Stomach (tissue), 9 donors: Measurements from ENCODE around the gene VAV2. TPM values are rescaled to one million over a fixed set of nuclear protein-coding genes. Genes with fewer than 3 reads are reported as not detected.

Experiments used
- DNase-seq, 2 donors: peaks; one replicate each; pipeline versions ENCODE4 v3.0.0 to v3.0.0-alpha.2; 2013 to 2019
- H3K27ac ChIP-seq, 5 donors: fragments of 200-600 bp in 4 of 5; sonication (generic) in 4 of 5; one replicate each; pipeline ENCODE4 v1.5.1; 2013 to 2019; ENCODE audit warnings: mild to moderate bottlenecking in 1 of 5, moderate library complexity in 1 of 5
- H3K27me3 ChIP-seq, 3 donors: fragments of 200-600 bp; sonication (generic); one replicate each; pipeline ENCODE4 v1.5.1; 2017 to 2019; ENCODE audit warnings: mixed run types in 1 of 3
- H3K36me3 ChIP-seq, 4 donors: fragments of 200-600 bp; sonication (generic); 1 replicate in 3 of 4; 2 replicates in 1 of 4; pipeline ENCODE4 v1.5.1; 2016 to 2019
- H3K4me1 ChIP-seq, 4 donors: fragments of 200-600 bp; sonication (generic); one replicate each; pipeline ENCODE4 v1.5.1; 2016 to 2019
- H3K4me3 ChIP-seq, 4 donors: fragments of 200-600 bp; sonication (generic) in 3 of 4; one replicate each; pipeline ENCODE4 v1.5.1; 2016 to 2019; ENCODE audit warnings: mild to moderate bottlenecking in 1 of 4
- H3K9me3 ChIP-seq, 4 donors: fragments of 200-600 bp; sonication (generic); one replicate each; pipeline ENCODE4 v1.5.1; 2016 to 2019
- CTCF ChIP-seq, 7 experiments: fragments of 450-650 bp in 4 of 7; fragments of 200-600 bp in 3 of 7; sonication (generic) in 3 of 7; IDR thresholded peaks; one replicate each; pipeline ENCODE4 v1.5.1; 2016 to 2019; ENCODE audit warnings: antibody characterized with exemption in 7 of 7, control low read depth in 2 of 7, mild to moderate bottlenecking in 1 of 7
- EP300 ChIP-seq: sonication (generic); formaldehyde crosslinking; IDR thresholded peaks from one replicate; pipeline ENCODE4 v1.6.1; 2017; ENCODE audit warnings: antibody characterized with exemption
- POLR2A ChIP-seq, 4 donors: fragments of 450-650 bp; IDR thresholded peaks; one replicate each; pipeline ENCODE4 v1.6.1; 2016; ENCODE audit warnings: antibody characterized with exemption in 4 of 4, control low read depth in 2 of 4, mild to moderate bottlenecking in 1 of 4, moderate library complexity in 1 of 4
- POLR2AphosphoS5 ChIP-seq, 3 donors: sonication (generic); formaldehyde crosslinking; IDR thresholded peaks; one replicate each; pipeline ENCODE4 v1.6.1; 2016; ENCODE audit warnings: antibody characterized with exemption in 3 of 3
- WGBS, 5 donors: extraction: QIAGEN DNeasy Blood & Tissue Kit in 3 of 5; methylation state at CpG; one replicate each; pipeline versions ENCODE4 v1.1.5 to v1.1.7; 2013 to 2018; 5-methylcytosine and 5-hydroxymethylcytosine counted together
- intact Hi-C: fragments of 100-400 bp; cut with DNase I; formaldehyde crosslinking; loops from one replicate; pipeline ENCODE4 v1.15.1; 2023; ENCODE audit warnings: low total_unique reads
- polyA plus RNA-seq, 3 donors: library from polyadenylated mRNA; stranded (reverse); fragments of 200-250 nt; gene quantifications; one replicate each; pipeline ENCODE4 v1.2.3, GENCODE V29; 2013
- total RNA-seq, 5 donors: library from RNA; depleted of rRNA; stranded (reverse); fragments of >200 nt; gene quantifications; one replicate each; pipeline versions ENCODE4 v1.1.0 to v1.2.3, GENCODE V29; 2014 to 2016
- donor health status: healthy with polysubstance abuse.
- donor health status: Bipolar disorder and iron deficiency.
- donor health status: healthy.

VAV2 gene
- total and polyA plus RNA-seq, 8 donors: 4.1 to 14.2 (median 7.0) TPM

GRCh38 chr9:133956520-133957076, 35.5 kb downstream of the VAV2 start:
- peak overlapping the region in 3 of 5 donors; percentile 27 to 40 (median 36) for H3K27ac ChIP-seq
- no peaks in the 10 kb centered on the region for H3K36me3 ChIP-seq
- no peaks in the 10 kb centered on the region for H3K27me3 ChIP-seq
- H3K4me1 ChIP-seq: peaks cover 26 to 57% (median 46%) of the 10 kb centered on the region in 4 donors
- peak overlapping the region in 1 of 4 donors; percentile 34 for H3K4me3 ChIP-seq
- WGBS, 5 donors: 21 to 32% (median 23%) methylated on average over 9 to 14 of the region's 14 CpGs
- no peak for TF ChIP-seq POLR2A (IDR thresholded peaks at IDR 0.05)
- TF ChIP-seq POLR2AphosphoS5 (IDR thresholded peaks at IDR 0.05): no peak
- no peak for TF ChIP-seq EP300
- TF ChIP-seq CTCF (IDR thresholded peaks at IDR 0.05): no peak
- peak in 1 of 2 donors; percentile 82 for DNase-seq
- intact Hi-C loops: no loop called here
- no peaks in the 10 kb centered on the region for H3K9me3 ChIP-seq

- intact Hi-C loops: no loop called here
- no peaks in the 10 kb centered on the region for H3K36me3 ChIP-seq
Observed at GRCh38 chr9:133955821-133956411, 36.2 kb downstream of the VAV2 start.

GRCh38 chr9:133954862-133955529, 37.1 kb downstream of the VAV2 start:
- Histone ChIP-seq H3K4me1 (peaks cover 17 to 48% (median 32%) of the 10 kb centered on the region in 4 donors), H3K27me3 (no peaks in the 10 kb centered on the region), H3K9me3 (no peaks in the 10 kb centered on the region), H3K4me3 (no peak overlapping the region), H3K27ac (no peak overlapping the region), H3K36me3 (no peaks in the 10 kb centered on the region)
- intact Hi-C loops: no loop called here
- 65 to 75% (median 67%) methylated on average over 14 of the region's 14 CpGs for WGBS, 5 donors
- DNase-seq: no peak
- no peak for TF ChIP-seq EP300
- no peak for TF ChIP-seq CTCF (IDR thresholded peaks at IDR 0.05)
- no peak for TF ChIP-seq POLR2A (IDR thresholded peaks at IDR 0.05)
- TF ChIP-seq POLR2AphosphoS5 (IDR thresholded peaks at IDR 0.05): no peak

More at GRCh38 chr9:133955821-133956411, 36.2 kb downstream of the VAV2 start:
- Histone ChIP-seq H3K27me3 (no peaks in the 10 kb centered on the region), H3K4me3 (peak overlapping the region in 1 of 4 donors; percentile 34), H3K4me1 (peaks cover 26 to 56% (median 42%) of the 10 kb centered on the region in 4 donors), H3K27ac (peak overlapping the region in 2 of 5 donors; percentile 27 to 36), H3K9me3 (no peaks in the 10 kb centered on the region)
- 21 to 43% (median 32%) methylated on average over 6 to 15 of the region's 15 CpGs for WGBS, 5 donors
- peak in 1 of 2 donors; percentile 84 for DNase-seq
- no peak for TF ChIP-seq POLR2A (IDR thresholded peaks at IDR 0.05)
- no peak for TF ChIP-seq CTCF (IDR thresholded peaks at IDR 0.05)
- no peak for TF ChIP-seq EP300
- TF ChIP-seq POLR2AphosphoS5 (IDR thresholded peaks at IDR 0.05): no peak

- no peak overlapping the region for H3K4me3 ChIP-seq
- H3K27me3 ChIP-seq: no peaks in the 10 kb centered on the region
- no peaks in the 10 kb centered on the region for H3K36me3 ChIP-seq
- 88 to 92% (median 89%) methylated on average over 27 to 29 of the region's 29 CpGs for WGBS, 5 donors
- DNase-seq: no peak
- TF ChIP-seq POLR2A (IDR thresholded peaks at IDR 0.05) (no peak), CTCF (IDR thresholded peaks at IDR 0.05) (no peak), EP300 (no peak), POLR2AphosphoS5 (IDR thresholded peaks at IDR 0.05) (no peak)
- intact Hi-C loops: no loop called here
- H3K27ac ChIP-seq: no peak overlapping the region
- H3K9me3 ChIP-seq: no peaks in the 10 kb centered on the region
- peaks cover 16 to 39% (median 26%) of the 10 kb centered on the region in 4 donors for H3K4me1 ChIP-seq
Observed at GRCh38 chr9:133953976-133954709, 38.0 kb downstream of the VAV2 start.
